HAP-1 (cell line): ENCODE measurements around the gene HACD3.
A peak's percentile ranks its signal among the peaks of the same experiment; 100 is the strongest.
"Not testable (repeated sequence)": the region's sequence is repeated elsewhere in the genome, so short reads cannot be mapped to it uniquely, and the experiment has no call there.

Source experiments
- DNase-seq, 2 experiments: peaks; one replicate each; pipeline ENCODE4 v3.0.0-alpha.2; 2016 to 2020; ENCODE audit warnings: low spot score in 2 of 2
- H3K27me3 ChIP-seq: fragments of 250-450 bp; sonication (Bioruptor Pico); 2 replicates; pipeline ENCODE4 v1.5.1; 2020; ENCODE audit warnings: low read depth, mild to moderate bottlenecking, moderate library complexity
- H3K36me3 ChIP-seq: fragments of 250-450 bp; sonication (Bioruptor Pico); replicated peaks from 2 replicates; pipeline ENCODE4 v1.5.1; 2020; ENCODE audit warnings: mild to moderate bottlenecking
- H3K4me1 ChIP-seq: fragments of 250-450 bp; sonication (Bioruptor Pico); 2 replicates; pipeline ENCODE4 v1.5.1; 2020; ENCODE audit warnings: mild to moderate bottlenecking
- H3K4me3 ChIP-seq: fragments of 250-450 bp; sonication (Bioruptor Pico); 2 replicates; pipeline ENCODE4 v1.5.1; 2020; ENCODE audit warnings: mild to moderate bottlenecking, moderate library complexity
- H3K9me3 ChIP-seq: fragments of 250-450 bp; sonication (Bioruptor Pico); 2 replicates; pipeline ENCODE4 v1.5.1; 2020; ENCODE audit warnings: mild to moderate bottlenecking, moderate library complexity
- in situ Hi-C: fragments of 300-500 bp; cut with MboI; formaldehyde crosslinking; loops from 3 replicates; pipeline ENCODE4 v1.14.3; 2020; ENCODE audit warnings: low sequenced_read_pairs, inconsistent platforms, mixed read lengths

HACD3 gene

DNA sequence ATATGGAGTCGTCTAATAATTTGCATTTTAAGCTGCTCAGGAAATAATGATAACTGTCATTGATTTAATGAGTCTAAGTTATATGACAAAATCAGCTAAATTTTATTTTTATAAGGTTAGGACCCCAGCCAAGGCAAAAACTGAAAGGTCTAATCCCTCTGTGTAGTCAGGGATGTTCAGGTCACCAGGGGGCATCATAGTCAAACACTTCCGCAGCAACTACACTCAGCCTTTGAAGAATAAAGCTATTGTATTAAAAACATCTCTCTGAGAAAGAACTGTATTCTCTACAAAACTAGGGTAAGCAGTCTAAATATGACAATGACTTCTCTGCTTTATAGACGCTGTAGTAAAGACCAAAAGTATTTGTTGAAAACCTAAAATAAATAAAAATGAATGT is 65.7 kb downstream of the HACD3 start:
- no peaks in the 10 kb centered on the region for H3K9me3 ChIP-seq
- H3K36me3 ChIP-seq, result peaks cover 71% of the 10 kb centered on the region
- in situ Hi-C loops, result no loop called here
- H3K4me1 ChIP-seq, result no peaks in the 10 kb centered on the region; the same call in 1 of the 2 replicates
- DNase-seq, result peak; percentile 60 to 64
- H3K4me3 ChIP-seq, result no peak overlapping the region
- H3K27me3 ChIP-seq, result no peaks in the 10 kb centered on the region

DNA sequence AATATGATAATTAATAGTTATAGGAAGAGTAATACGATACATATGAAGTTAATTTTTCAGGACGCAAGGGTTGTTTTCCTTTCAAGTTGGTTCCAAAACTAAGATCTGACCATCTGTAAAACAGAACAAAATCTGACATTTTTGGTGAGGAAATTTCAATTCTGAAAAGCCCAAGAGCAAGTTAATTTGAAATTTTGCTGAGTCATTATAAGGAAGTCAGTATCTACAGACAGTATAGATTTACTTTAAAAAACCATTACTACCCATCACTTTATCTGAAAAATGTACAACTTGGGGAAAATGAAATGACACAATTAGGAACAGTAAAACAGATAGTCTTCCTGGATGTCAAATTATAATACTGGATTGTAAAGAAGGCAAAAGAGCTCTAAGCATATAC is 68.2 kb downstream of the HACD3 start:
- Histone ChIP-seq H3K4me3 (no peak overlapping the region), H3K36me3 (peaks cover 65% of the 10 kb centered on the region), H3K27me3 (no peaks in the 10 kb centered on the region), H3K4me1 (no peaks in the 10 kb centered on the region), H3K9me3 (no peaks in the 10 kb centered on the region)
- in situ Hi-C loops, result no loop called here
- no peak for DNase-seq

- in situ Hi-C loops, result no loop called here
- no peak for DNase-seq
- Histone ChIP-seq H3K4me1 (no peaks in the 10 kb centered on the region), H3K36me3 (peaks cover 72% of the 10 kb centered on the region), H3K4me3 (no peak overlapping the region), H3K9me3 (no peaks in the 10 kb centered on the region), H3K27me3 (no peaks in the 10 kb centered on the region)
These were observed 69.4 kb downstream of the HACD3 start for GRCh38 chr15:65599677-65600076.

- peaks cover 63% of the 10 kb centered on the region for H3K36me3 ChIP-seq
- H3K4me3 ChIP-seq, result no peak overlapping the region
- no peaks in the 10 kb centered on the region for H3K27me3 ChIP-seq
- H3K9me3 ChIP-seq, result no peaks in the 10 kb centered on the region
- H3K4me1 ChIP-seq, result no peaks in the 10 kb centered on the region
- no peak for DNase-seq
- in situ Hi-C loops, result no loop called here
These were observed 72.9 kb downstream of the HACD3 start for GRCh38 chr15:65603134-65603533.

GRCh38 chr15:65603559-65603958 is 73.3 kb downstream of the HACD3 start:
- no peaks in the 10 kb centered on the region for H3K27me3 ChIP-seq
- H3K36me3 ChIP-seq, result peaks cover 59% of the 10 kb centered on the region
- H3K4me3 ChIP-seq, result no peak overlapping the region
- no peaks in the 10 kb centered on the region for H3K9me3 ChIP-seq
- in situ Hi-C loops, result no loop called here
- H3K4me1 ChIP-seq, result no peaks in the 10 kb centered on the region
- DNase-seq, result no peak

DNA sequence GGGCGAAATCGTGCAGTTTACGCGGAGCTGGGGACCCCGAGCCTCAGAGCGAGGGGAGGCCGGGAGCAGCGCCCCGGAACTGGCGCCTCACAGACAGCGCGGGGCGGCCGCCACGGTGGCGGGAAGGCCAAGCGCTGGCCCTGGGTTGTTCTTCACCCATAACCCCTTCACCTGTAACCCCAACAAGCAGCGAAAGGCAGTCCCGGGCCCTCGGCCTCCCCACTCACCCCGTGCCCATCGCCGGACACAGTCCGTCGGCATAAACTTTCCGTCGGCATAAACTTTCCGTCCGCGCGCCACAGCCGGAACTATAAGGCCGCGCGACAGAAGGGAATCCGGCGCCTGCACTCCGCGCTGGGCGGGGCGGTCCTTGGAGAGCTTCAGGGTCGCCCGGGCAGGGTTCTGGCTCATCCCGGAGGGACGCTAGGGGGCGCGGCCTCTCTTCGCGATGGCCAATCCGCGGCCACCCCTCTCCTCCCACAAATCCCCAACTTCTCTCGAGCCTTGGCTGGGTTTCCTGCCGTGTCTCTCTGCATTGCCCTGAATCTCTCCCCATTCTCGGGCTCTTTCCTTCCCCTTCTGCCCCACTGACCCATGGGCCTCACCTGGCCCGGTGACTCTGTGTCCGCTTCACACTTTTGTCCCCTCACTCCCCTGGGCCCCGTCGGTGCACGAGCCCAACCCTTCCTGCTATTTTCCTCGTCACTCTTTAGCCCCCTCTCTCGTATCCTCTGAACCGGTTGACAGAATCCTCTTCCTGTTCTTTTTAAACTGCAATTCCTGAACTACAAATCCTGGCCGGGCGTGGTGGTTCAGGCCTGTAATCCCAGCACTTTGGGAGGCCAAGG is 80.8 kb downstream of the HACD3 start, which contains the start of gene INTS14:
TSS of gene INTS14 (minus strand) at position 261 of the 848 bp plus-strand sequence. CDS start 3,751 bp downstream, outside the sequence.
- no peaks in the 10 kb centered on the region for H3K9me3 ChIP-seq
- no peaks in the 10 kb centered on the region for H3K27me3 ChIP-seq
- peak; percentile 100 for DNase-seq
- peaks cover 14% of the 10 kb centered on the region for H3K4me1 ChIP-seq
- peaks cover 11% of the 10 kb centered on the region for H3K36me3 ChIP-seq
- H3K4me3 ChIP-seq, result peak within 1 kb of the TSS; percentile 89
- in situ Hi-C loops, result loop anchor here (10.0 kb wide), 1 partner anchor 296 kb away; no protein-coding TSS in a partner anchor

- no peak for DNase-seq
- Histone ChIP-seq H3K36me3 (peaks cover 6% of the 10 kb centered on the region), H3K9me3 (no peaks in the 10 kb centered on the region), H3K27me3 (no peaks in the 10 kb centered on the region), H3K4me3 (peak overlapping the region; percentile 89), H3K4me1 (peaks cover 14% of the 10 kb centered on the region)
- in situ Hi-C loops, result loop anchor here (10.0 kb wide), 1 partner anchor 297 kb away; no protein-coding TSS in a partner anchor
These were observed 81.8 kb downstream of the HACD3 start for GRCh38 chr15:65611888-65612615.

- H3K4me3 ChIP-seq, result no peak overlapping the region
- no peaks in the 10 kb centered on the region for H3K9me3 ChIP-seq
- DNase-seq, result no peak
- H3K27me3 ChIP-seq, result no peaks in the 10 kb centered on the region
- in situ Hi-C loops, result loop anchor here (10.0 kb wide), 1 partner anchor 298 kb away; no protein-coding TSS in a partner anchor
- 0 out of 2 replicates have a peak, but pooled peaks cover 3% of the 10 kb centered on the region for H3K36me3 ChIP-seq
- peaks cover 14% of the 10 kb centered on the region for H3K4me1 ChIP-seq
These were observed 82.3 kb downstream of the HACD3 start for GRCh38 chr15:65612616-65612946.

DNA sequence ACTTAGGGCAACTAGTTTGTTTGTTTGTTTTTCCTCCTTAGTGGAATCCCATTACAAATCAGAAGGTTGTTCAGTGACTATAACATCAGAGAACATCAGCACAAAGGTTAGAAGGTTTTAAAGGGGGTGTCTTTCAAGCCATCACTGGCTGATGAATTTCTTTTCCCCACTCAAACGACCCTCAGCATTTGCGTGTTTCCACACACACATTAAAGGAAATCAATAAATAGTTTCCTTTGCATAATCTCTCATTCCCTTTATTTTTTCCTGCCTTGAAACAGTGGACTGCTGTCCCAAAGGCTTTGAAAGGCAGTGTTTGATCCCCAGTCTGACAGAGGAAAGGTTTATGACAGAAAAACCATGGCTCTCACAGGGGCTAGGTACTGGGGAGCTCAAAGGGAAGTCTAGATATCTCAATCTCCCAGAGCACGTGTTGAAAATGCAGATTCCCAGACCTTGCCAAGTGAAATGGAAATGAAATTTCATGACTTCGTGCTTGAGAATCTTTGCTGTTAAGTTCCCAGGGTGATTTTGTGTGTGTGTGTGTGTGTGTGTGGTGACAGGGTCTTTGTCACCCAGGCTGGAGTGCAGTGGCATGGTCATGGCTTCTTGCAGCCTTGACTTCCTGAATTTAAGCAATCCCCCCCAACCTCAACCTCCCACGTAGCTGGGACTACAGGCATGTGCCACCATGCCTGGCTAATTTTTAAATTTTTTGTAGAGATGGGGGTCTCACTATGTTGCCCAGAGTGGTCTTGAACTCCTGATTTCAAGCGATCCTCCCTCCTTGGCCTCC is 82.9 kb downstream of the HACD3 start:
- Histone ChIP-seq H3K27me3 (no peaks in the 10 kb centered on the region), H3K36me3 (0 out of 2 replicates have a peak, but pooled peaks cover 3% of the 10 kb centered on the region), H3K4me1 (peaks cover 14% of the 10 kb centered on the region), H3K4me3 (no peak overlapping the region), H3K9me3 (no peaks in the 10 kb centered on the region)
- in situ Hi-C loops, result loop anchor here (10.0 kb wide), 1 partner anchor 298 kb away; no protein-coding TSS in a partner anchor
- no peak for DNase-seq

- in situ Hi-C loops, result loop anchor here (10.0 kb wide), 1 partner anchor 301 kb away; no protein-coding TSS in a partner anchor
- H3K36me3 ChIP-seq, H3K4me1 ChIP-seq, H3K27me3 ChIP-seq, H3K4me3 ChIP-seq, DNase-seq, H3K9me3 ChIP-seq: not testable (repeated sequence)
These were observed 85.6 kb downstream of the HACD3 start for GRCh38 chr15:65615887-65616286.

GRCh38 chr15:65618560-65619109 is 88.4 kb downstream of the HACD3 start:
- H3K36me3 ChIP-seq, result no peaks in the 10 kb centered on the region
- no peaks in the 10 kb centered on the region for H3K4me1 ChIP-seq
- H3K4me3 ChIP-seq, result no peak overlapping the region
- H3K9me3 ChIP-seq, result no peaks in the 10 kb centered on the region
- no peaks in the 10 kb centered on the region for H3K27me3 ChIP-seq
- in situ Hi-C loops, result loop anchor here (10.0 kb wide), 1 partner anchor 304 kb away; no protein-coding TSS in a partner anchor
- no peak for DNase-seq

DNA sequence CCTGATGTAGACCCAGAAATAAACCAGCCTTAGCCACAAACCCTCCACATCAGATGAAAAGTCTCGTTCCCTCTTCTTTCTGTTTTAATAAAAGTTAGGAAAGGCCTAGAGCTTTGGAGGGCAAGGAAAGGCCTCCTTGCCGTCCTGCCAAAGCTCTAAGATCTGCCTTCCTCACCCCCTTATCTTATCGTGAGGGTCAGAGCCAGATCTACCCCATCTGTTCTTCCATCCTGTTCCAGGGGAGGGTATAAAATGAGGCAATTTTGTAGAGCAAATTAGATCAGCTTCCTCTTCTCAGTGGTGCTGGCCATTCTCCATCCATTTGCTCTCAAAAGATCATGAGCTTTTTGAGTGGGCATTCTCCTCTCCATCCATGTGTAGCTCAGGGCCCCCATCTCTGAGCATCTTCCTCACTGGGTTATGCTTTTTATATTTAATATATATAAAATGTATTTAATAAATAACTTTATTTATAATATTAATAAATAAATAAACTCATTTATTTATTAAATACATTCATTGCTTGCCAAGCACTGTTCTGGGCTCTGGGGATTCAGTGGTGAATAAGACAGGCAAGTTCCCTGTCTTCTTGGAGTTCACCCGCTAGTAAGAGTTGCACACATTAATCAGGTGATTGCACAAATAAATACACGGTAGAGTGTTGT is 89.5 kb downstream of the HACD3 start:
- no peak for DNase-seq
- H3K4me3 ChIP-seq, result no peak overlapping the region
- H3K36me3 ChIP-seq, result no peaks in the 10 kb centered on the region
- H3K4me1 ChIP-seq, result no peaks in the 10 kb centered on the region
- no peaks in the 10 kb centered on the region for H3K27me3 ChIP-seq
- no peaks in the 10 kb centered on the region for H3K9me3 ChIP-seq
- in situ Hi-C loops, result loop anchor here (10.0 kb wide), 1 partner anchor 305 kb away; no protein-coding TSS in a partner anchor
